A673 (cell line): ENCODE data around the gene ZNF486.

Source experiments
- CTCF ChIP-seq: fragments of 300-800, 200-600 bp; sonication (generic); conservative IDR thresholded peaks from 2 replicates; pipeline ENCODE4 v1.5.1; 2017; ENCODE audit warnings: low read depth, mild to moderate bottlenecking, antibody characterized with exemption, low read length, moderate library complexity, mixed read lengths
- EZH2 ChIP-seq: fragments of 200-600 bp; sonication (generic); IDR thresholded peaks from 2 replicates; pipeline ENCODE4 v1.6.1; 2017; ENCODE audit warnings: borderline replicate concordance, low read depth, mild to moderate bottlenecking, mixed read lengths, antibody characterized with exemption, low read length; ENCODE audit not compliant: poor library complexity, severe bottlenecking

DNA sequence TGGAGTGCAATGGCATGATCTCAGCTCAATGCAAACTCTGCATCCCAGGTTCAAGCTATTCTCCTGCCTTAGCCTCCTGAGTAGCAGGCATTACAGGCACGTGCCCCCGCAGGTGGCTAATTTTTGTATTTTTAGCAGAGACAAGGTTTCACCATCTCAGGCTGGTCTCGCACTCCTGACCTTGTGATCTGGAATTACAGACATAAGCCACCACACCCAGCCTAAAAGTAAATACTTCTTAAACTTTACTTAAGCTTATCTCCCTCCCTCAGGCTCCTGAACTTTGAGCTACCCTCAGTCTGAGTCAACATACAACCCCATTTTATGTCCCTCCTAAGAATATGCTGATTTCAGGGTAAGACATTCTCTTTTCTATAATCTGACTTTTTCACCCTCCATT is 66.1 kb downstream of the ZNF486 start:
- TF ChIP-seq CTCF (no peak), EZH2 (no peak)
